GM12878 (cell line): ENCODE results near the gene MARS1. TPM values are rescaled to one million over a fixed set of nuclear protein-coding genes. Genes with fewer than 3 reads are reported as not detected.

Experiments used
- ATAC-seq: fragments of 200-7000 bp; cut with Tn5 transposase; 3 replicates; pipeline ENCODE4 v1.9.1; 2020; ENCODE audit warnings: mild to moderate bottlenecking, moderate library complexity
- Bru-seq: library from RNA; stranded (reverse); fragments of 400-500 nt; gene quantifications from one replicate; lab custom pipeline; 2021; lab: Mats Ljungman, UMichigan
- BruChase-seq, 2 experiments: library from RNA; stranded (reverse); fragments of 400-500 nt; gene quantifications; one replicate each; lab custom pipeline; 2021; lab: Mats Ljungman, UMichigan
- BruUV-seq: library from RNA; stranded (reverse); fragments of 400-500 nt; replicated peaks from 2 replicates; lab custom pipeline; 2021; lab: Mats Ljungman, UMichigan
- CTCF ChIA-PET: fragments of 300-600 bp; sonication (Branson Sonifier 250); formaldehyde crosslinking; extraction: SDS; loops from one replicate; lab custom pipeline; 2021; ENCODE audit warnings: inconsistent platforms; lab: Yijun Ruan, JAX
- POLR2A ChIA-PET: fragments of 350-600 bp; formaldehyde crosslinking; extraction: SDS; loops from one replicate; lab custom pipeline; 2021; ENCODE audit warnings: inconsistent platforms; lab: Charles Lee
- RAD21 ChIA-PET: fragments of 300-600 bp; sonication (Branson Sonifier 250); formaldehyde crosslinking; loops from one replicate; lab custom pipeline; 2023; ENCODE audit warnings: antibody characterized with exemption; ENCODE audit not compliant: unreplicated experiment; lab: Charles Lee
- SMC1A ChIA-PET: fragments of 300-600 bp; sonication (Branson Sonifier 250); formaldehyde crosslinking; loops from one replicate; lab custom pipeline; 2023; ENCODE audit not compliant: unreplicated experiment, uncharacterized antibody; lab: Charles Lee
- DNase-seq: peaks from one replicate; pipeline ENCODE4 v3.0.0-alpha.2; 2011; ENCODE audit warnings: low read depth, low spot score
- FAIRE-seq: peaks from 3 replicates; lab custom pipeline; 2011; peaks lifted over from hg19 to GRCh38; lab: Jason Lieb, UNC
- H2AFZ ChIP-seq: 2 replicates; pipeline ENCODE4 v1.6.0; 2011; ENCODE audit warnings: low read depth, low read length, control low read depth; ENCODE audit not compliant: control insufficient read depth
- H3K27ac ChIP-seq: 2 replicates; pipeline ENCODE4 v1.5.1; 2011; ENCODE audit warnings: control low read depth; ENCODE audit not compliant: control insufficient read depth, insufficient read depth
- H3K27me3 ChIP-seq, 2 experiments: replicated peaks in 1 of 2; 2 replicates each; pipeline versions ENCODE4 v1.6.0 to v1.6.1; 2011; ENCODE audit warnings: low read length in 1 of 2; ENCODE audit not compliant: control insufficient read depth in 2 of 2, insufficient read depth in 2 of 2
- H3K36me3 ChIP-seq, 2 experiments: 2 replicates each; pipeline ENCODE4 v1.5.1; 2011; ENCODE audit warnings: low read length in 1 of 2; ENCODE audit not compliant: control insufficient read depth in 2 of 2, insufficient read depth in 2 of 2
- H3K4me1 ChIP-seq: 2 replicates; pipeline ENCODE4 v1.6.1; 2011; ENCODE audit warnings: mild to moderate bottlenecking, low read length, moderate library complexity, mixed read lengths; ENCODE audit not compliant: control insufficient read depth, insufficient read depth
- H3K4me2 ChIP-seq: 2 replicates; pipeline ENCODE4 v1.6.0; 2011; ENCODE audit warnings: control low read depth; ENCODE audit not compliant: control insufficient read depth, insufficient read depth
- H3K4me3 ChIP-seq: fragments of 200-600 bp; sonication (generic); 2 replicates; pipeline ENCODE4 v1.5.1; 2016
- H3K79me2 ChIP-seq: 2 replicates; pipeline ENCODE4 v1.6.0; 2011; ENCODE audit warnings: low read length; ENCODE audit not compliant: control insufficient read depth, insufficient read depth
- H3K9ac ChIP-seq: 2 replicates; pipeline ENCODE4 v1.8.0; 2011; ENCODE audit warnings: low read length, control low read depth, mixed read lengths; ENCODE audit not compliant: control insufficient read depth, insufficient read depth
- H3K9me3 ChIP-seq: replicated peaks from 3 replicates; pipeline ENCODE4 v1.5.1; 2011; ENCODE audit warnings: mild to moderate bottlenecking, low read length; ENCODE audit not compliant: control insufficient read depth, insufficient read depth
- H4K20me1 ChIP-seq: 2 replicates; pipeline ENCODE4 v1.6.0; 2011; ENCODE audit not compliant: control insufficient read depth, insufficient read depth
- CBFB ChIP-seq: IDR thresholded peaks from 2 replicates; pipeline ENCODE4 v1.6.1; 2016; ENCODE audit warnings: antibody characterized with exemption, low read depth
- CBX3 ChIP-seq: fragments of 200-600 bp; sonication (generic); IDR thresholded peaks from 2 replicates; pipeline ENCODE4 v1.6.1; 2016; ENCODE audit warnings: low read depth, borderline replicate concordance
- CREM ChIP-seq: IDR thresholded peaks from 2 replicates; pipeline ENCODE4 v1.6.1; 2014; ENCODE audit warnings: antibody characterized with exemption, low read depth
- DPF2 ChIP-seq: fragments of 450-650 bp; IDR thresholded peaks from 2 replicates; pipeline ENCODE4 v1.6.1; 2017; ENCODE audit warnings: mild to moderate bottlenecking
- EED ChIP-seq: sonication (generic); IDR thresholded peaks from 2 replicates; pipeline ENCODE4 v1.6.1; 2016; ENCODE audit warnings: antibody characterized with exemption, low read depth
- KLF5 ChIP-seq: fragments of 450-650 bp; IDR thresholded peaks from 2 replicates; pipeline ENCODE4 v1.6.1; 2014; ENCODE audit warnings: mild to moderate bottlenecking; ENCODE audit not compliant: partially characterized antibody
- MEF2B ChIP-seq: fragments of 450-650 bp; IDR thresholded peaks from 2 replicates; pipeline ENCODE4 v1.6.1; 2018; ENCODE audit warnings: mild to moderate bottlenecking, moderate library complexity; ENCODE audit not compliant: partially characterized antibody, poor library complexity, severe bottlenecking
- MYC ChIP-seq: IDR thresholded peaks from 2 replicates; pipeline ENCODE4 v1.6.1; 2011; ENCODE audit warnings: mild to moderate bottlenecking, low read length, moderate library complexity, inconsistent platforms; ENCODE audit not compliant: insufficient read depth, insufficient replicate concordance, insufficient read length, severe bottlenecking
- NR2C1 ChIP-seq: fragments of 450-650 bp; IDR thresholded peaks from 2 replicates; pipeline ENCODE4 v1.6.1; 2017; ENCODE audit warnings: antibody characterized with exemption, mild to moderate bottlenecking, moderate library complexity
- POLR2A ChIP-seq: IDR thresholded peaks from 2 replicates; pipeline ENCODE4 v1.6.1; 2011; ENCODE audit warnings: low read depth, mild to moderate bottlenecking, low read length
- RAD21 ChIP-seq: IDR thresholded peaks from 2 replicates; pipeline ENCODE4 v1.6.1; 2011; ENCODE audit warnings: mild to moderate bottlenecking, low read depth, low read length, moderate library complexity; ENCODE audit not compliant: insufficient read depth
- RCOR1 ChIP-seq: conservative IDR thresholded peaks from 2 replicates; pipeline ENCODE4 v1.6.1; 2012; ENCODE audit warnings: low read depth, low read length, improper control_type of control experiment
- STAT3 ChIP-seq: IDR thresholded peaks from 2 replicates; pipeline ENCODE4 v1.6.1; 2011; ENCODE audit warnings: low read depth, low read length, improper control_type of control experiment
- ZBED1 ChIP-seq: IDR thresholded peaks from 2 replicates; pipeline ENCODE4 v1.6.1; 2016; ENCODE audit warnings: borderline replicate concordance
- WGBS: methylation state at CpG from one replicate; pipeline ENCODE4 v1.1.6; 2016; ENCODE audit warnings: low lambda C conversion rate; ENCODE audit not compliant: insufficient replicate concordance, insufficient coverage; ENCODE audit errors: missing lambda C conversion rate; 5-methylcytosine and 5-hydroxymethylcytosine counted together
- in situ Hi-C: fragments of 300-500 bp; cut with MboI; formaldehyde crosslinking; loops from 9 replicates; pipeline ENCODE4 v1.14.3; 2018; ENCODE audit warnings: mixed read lengths
- intact Hi-C: fragments of 100-400 bp; cut with micrococcal nuclease; formaldehyde crosslinking; loops from one replicate; pipeline ENCODE4 v1.14.2; 2022; ENCODE audit not compliant: unreplicated experiment
- long read RNA-seq, 2 experiments: library from polyadenylated mRNA; unstranded; transcript quantifications; one replicate each; pipeline ENCODE4 v2.0.0, GENCODE V29; 2019 to 2020
- polyA minus RNA-seq, 3 experiments: library from RNA; depleted of rRNA, polyadenylated mRNA; stranded (reverse); fragments of >200 nt; gene quantifications; 2 replicates each; pipeline ENCODE4 v1.2.3, GENCODE V29; 2011
- polyA plus RNA-seq, 11 experiments: library from polyadenylated mRNA; depleted of rRNA in 4 of 11; unstranded in 6 of 11; stranded (reverse) in 5 of 11; fragments of >200 nt; fragmentation: Nextera tagmentation in 4 of 11; fragmentation: Illumina TruSeq in 1 of 11; extraction: Ambion mirVana in 4 of 11; extraction: Trizol in 1 of 11; gene quantifications; 1 replicate in 1 of 11; 2 replicates in 10 of 11; pipeline versions ENCODE4 v1.2.1 to v1.2.3, GENCODE V29; 2011 to 2016; ENCODE audit warnings: inconsistent platforms in 2 of 11, missing spikeins in 2 of 11, low read depth in 1 of 11
- total RNA-seq, 4 experiments: library from RNA; depleted of rRNA in 3 of 4; stranded (reverse); fragments of >200 nt in 3 of 4; fragmentation: Illumina TruSeq in 1 of 4; extraction: Trizol in 1 of 4; gene quantifications; 2 replicates each; pipeline versions ENCODE4 v1.2.1 to v1.2.3, GENCODE V29; 2013 to 2021
- TF ChIP-seq, protein P1 (sequence below): IDR thresholded peaks from 2 replicates; pipeline ENCODE4 v1.6.1; 2011; ENCODE audit warnings: low read depth, mild to moderate bottlenecking, low read length, moderate library complexity, borderline replicate concordance; ENCODE audit errors: extremely low read depth
- TF ChIP-seq, protein P2 (sequence below): IDR thresholded peaks from 2 replicates; pipeline ENCODE4 v1.6.1; 2012; ENCODE audit warnings: low read depth, low read length, improper control_type of control experiment
- TF ChIP-seq, protein P3 (sequence below): fragments of 450-650 bp; IDR thresholded peaks from 2 replicates; pipeline ENCODE4 v1.6.1; 2017; ENCODE audit warnings: low read depth, mild to moderate bottlenecking, moderate library complexity

The MARS1 gene
- 122 and 126 TPM in 2 replicates for total RNA-seq (2013; cell fraction: nucleolus; rRNA removed)
- total RNA-seq (2014; rRNA removed), result 138 and 155 TPM in 2 replicates
- total RNA-seq (2014; rRNA removed; fragmentation: Illumina TruSeq; extraction: Trizol), result 132 and 151 TPM in 2 replicates
- 208 and 212 TPM in 2 replicates for total RNA-seq (2021)
- polyA plus RNA-seq (2011; ENCODE audit: low read depth), result 84.1 TPM
- 61.9 and 108 TPM in 2 replicates for polyA plus RNA-seq (2011; rRNA removed)
- polyA plus RNA-seq (2011; cell fraction: cytosol; rRNA removed), result 94.9 and 95.4 TPM in 2 replicates
- 477 and 501 TPM in 2 replicates for polyA plus RNA-seq (2011; cell fraction: nucleus; rRNA removed)
- 85.5 and 109 TPM in 2 replicates for polyA plus RNA-seq (2012)
- 161 and 221 TPM in 2 replicates for polyA plus RNA-seq (2014; fragmentation: Illumina TruSeq; extraction: Trizol)
- polyA plus RNA-seq (2014; fragmentation: Nextera tagmentation; extraction: Ambion mirVana), result 100 to 1,000 TPM in 1 of 2 experiments, 10 to 100 TPM in 1; 72.3 to 129 TPM
- polyA plus RNA-seq (2014; rRNA removed), result 137 and 156 TPM in 2 replicates
- 100 to 1,000 TPM; 255 to 270 TPM for polyA plus RNA-seq (2016; fragmentation: Nextera tagmentation; extraction: Ambion mirVana)
- 108 and 144 TPM in 2 replicates for polyA minus RNA-seq (2011; rRNA and poly(A)+ RNA removed)
- polyA minus RNA-seq (2011; cell fraction: cytosol; rRNA and poly(A)+ RNA removed), result 46.5 and 52.1 TPM in 2 replicates
- polyA minus RNA-seq (2011; cell fraction: nucleus; rRNA and poly(A)+ RNA removed), result 102 and 181 TPM in 2 replicates
- percentile 84 among the genes with signal in this experiment for Bru-seq, nascent RNA
- BruChase-seq, experiment 1, labeled RNA remaining after a 6-hour chase, result percentile 93 among the genes with signal in this experiment
- percentile 92 among the genes with signal in this experiment for BruChase-seq, experiment 2, labeled RNA remaining after a 2-hour chase
- long read RNA-seq, experiment 1, transcript MARS-201 (21 exons, 2,905 nt), result major isoform, 144 of 177 reads
- long read RNA-seq, experiment 1, partial matches to known transcripts, result 15 of 177 reads
- long read RNA-seq, experiment 1, other reads (novel, unspliced or antisense), result 18 of 177 reads
- long read RNA-seq, experiment 2, transcript MARS-201 (21 exons, 2,905 nt), result major isoform, 733 of 961 reads
- long read RNA-seq, experiment 2, partial matches to known transcripts, result 127 of 961 reads
- long read RNA-seq, experiment 2, other reads (novel, unspliced or antisense), result 99 of 961 reads

- H4K20me1 ChIP-seq, result no peaks in the 10 kb centered on the region
- H3K27me3 ChIP-seq, result no peaks in the 10 kb centered on the region
- H3K4me1 ChIP-seq, result peaks cover 6% of the 10 kb centered on the region
- ATAC-seq (peak; percentile 99), FAIRE-seq (peak; percentile 96), DNase-seq (peak; percentile 95)
- H2AFZ ChIP-seq, result peak within 1 kb of the TSS; percentile 49
- H3K4me3 ChIP-seq, result peak within 1 kb of the TSS; percentile 97
- peaks cover 17% of the 10 kb centered on the region for H3K79me2 ChIP-seq
- POLR2A ChIA-PET, result interaction anchor here (1.2 to 1.6 kb wide), 3 partner anchors 25 to 36 kb away, joined by 3 to 6 read pairs (median 5); partner anchors contain the start of gene DDIT3
- RAD21 ChIA-PET, result interaction anchor here (0.6 to 1.2 kb wide), 2 partner anchors 11 to 36 kb away, joined by 3 read pairs; no protein-coding TSS in a partner anchor
- SMC1A ChIA-PET, result interaction anchor here (2.0 kb wide), 1 partner anchor 29 kb away, joined by 8 read pairs; the partner anchor contains the start of gene GLI1
- 7% methylated on average over 41 of the region's 47 CpGs for WGBS
- in situ Hi-C loops (no loop called here), intact Hi-C loops (no loop called here)
- CTCF ChIA-PET, result interaction anchor here (0.5 to 2.7 kb wide), 4 partner anchors 11 to 108 kb away, joined by 3 to 13 read pairs (median 6); no protein-coding TSS in a partner anchor
- H3K4me2 ChIP-seq, result peak within 1 kb of the TSS; percentile 58
- H3K9ac ChIP-seq, result peak within 1 kb of the TSS; percentile 74
- no TSS peak for BruUV-seq
- H3K27ac ChIP-seq, result peak within 1 kb of the TSS; percentile 76
- H3K9me3 ChIP-seq, result no peaks in the 10 kb centered on the region
- peaks cover 6 to 16% of the 10 kb centered on the region in 2 experiments for H3K36me3 ChIP-seq
- TF ChIP-seq NR2C1, result peak; percentile 93
- TF ChIP-seq CBX3, result no peak
- TF ChIP-seq, protein P1, sequence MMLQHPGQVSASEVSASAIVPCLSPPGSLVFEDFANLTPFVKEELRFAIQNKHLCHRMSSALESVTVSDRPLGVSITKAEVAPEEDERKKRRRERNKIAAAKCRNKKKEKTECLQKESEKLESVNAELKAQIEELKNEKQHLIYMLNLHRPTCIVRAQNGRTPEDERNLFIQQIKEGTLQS, result peak; percentile 47; the same call in 1 of the 2 replicates
- TF ChIP-seq STAT3, result no peak
- TF ChIP-seq RAD21, result 0 out of 2 replicates have a peak, but pooled peaks have one; percentile 22
- peak; percentile 18 for TF ChIP-seq MEF2B
- TF ChIP-seq KLF5, result peak; percentile 32
- TF ChIP-seq POLR2A, result peak; percentile 95
- TF ChIP-seq EED, result no peak
- TF ChIP-seq, protein P2, sequence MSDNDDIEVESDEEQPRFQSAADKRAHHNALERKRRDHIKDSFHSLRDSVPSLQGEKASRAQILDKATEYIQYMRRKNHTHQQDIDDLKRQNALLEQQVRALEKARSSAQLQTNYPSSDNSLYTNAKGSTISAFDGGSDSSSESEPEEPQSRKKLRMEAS, result 0 out of 2 replicates have a peak, but pooled peaks have one; percentile 22
- TF ChIP-seq CBFB, result no peak
- peak; percentile 72 for TF ChIP-seq MYC
- peak; percentile 85 for TF ChIP-seq CREM
- no peak for TF ChIP-seq RCOR1
- TF ChIP-seq ZBED1, result 0 out of 2 replicates have a peak, but pooled peaks have one; percentile 35
- TF ChIP-seq, protein P3, sequence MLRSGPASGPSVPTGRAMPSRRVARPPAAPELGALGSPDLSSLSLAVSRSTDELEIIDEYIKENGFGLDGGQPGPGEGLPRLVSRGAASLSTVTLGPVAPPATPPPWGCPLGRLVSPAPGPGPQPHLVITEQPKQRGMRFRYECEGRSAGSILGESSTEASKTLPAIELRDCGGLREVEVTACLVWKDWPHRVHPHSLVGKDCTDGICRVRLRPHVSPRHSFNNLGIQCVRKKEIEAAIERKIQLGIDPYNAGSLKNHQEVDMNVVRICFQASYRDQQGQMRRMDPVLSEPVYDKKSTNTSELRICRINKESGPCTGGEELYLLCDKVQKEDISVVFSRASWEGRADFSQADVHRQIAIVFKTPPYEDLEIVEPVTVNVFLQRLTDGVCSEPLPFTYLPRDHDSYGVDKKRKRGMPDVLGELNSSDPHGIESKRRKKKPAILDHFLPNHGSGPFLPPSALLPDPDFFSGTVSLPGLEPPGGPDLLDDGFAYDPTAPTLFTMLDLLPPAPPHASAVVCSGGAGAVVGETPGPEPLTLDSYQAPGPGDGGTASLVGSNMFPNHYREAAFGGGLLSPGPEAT, result peak; percentile 54; the same call in 1 of the 2 replicates
- no peak for TF ChIP-seq DPF2
These were observed at the start of gene MARS1 for GRCh38 chr12:57487597-57488401. Gene MARS1, plus strand, starts transcription at chr12:57488068. Its CDS starts 23 bp downstream, at chr12:57488091.
